Osteoblast (primary cell): ENCODE data around the gene LBH. TPM values are rescaled to one million over a fixed set of nuclear protein-coding genes. Genes with fewer than 3 reads are reported as not detected.

ENCODE experiments used
- DNase-seq: peaks from one replicate; pipeline ENCODE4 v3.0.0; 2011; ENCODE audit warnings: low spot score, mixed read lengths; ENCODE audit not compliant: insufficient read length; ENCODE audit errors: missing footprints
- H2AFZ ChIP-seq: 2 replicates; pipeline ENCODE4 v1.6.0; 2011; ENCODE audit warnings: mild to moderate bottlenecking, low read length
- H3K27ac ChIP-seq: 2 replicates; pipeline ENCODE4 v1.5.1; 2011; ENCODE audit warnings: mild to moderate bottlenecking, low read depth, low read length, moderate library complexity
- H3K27me3 ChIP-seq: 2 replicates; pipeline ENCODE4 v1.6.0; 2012; ENCODE audit warnings: mild to moderate bottlenecking, control low read depth, inconsistent platforms, low read length, moderate library complexity; ENCODE audit not compliant: insufficient read depth
- H3K36me3 ChIP-seq: 2 replicates; pipeline ENCODE4 v1.5.1; 2011; ENCODE audit warnings: mild to moderate bottlenecking, low read length, control low read depth, moderate library complexity; ENCODE audit not compliant: insufficient read depth
- H3K4me1 ChIP-seq: 2 replicates; pipeline ENCODE4 v1.5.1; 2011; ENCODE audit warnings: mild to moderate bottlenecking, low read length, control low read depth, moderate library complexity; ENCODE audit not compliant: insufficient read depth
- H3K4me2 ChIP-seq: 2 replicates; pipeline ENCODE4 v1.6.0; 2011; ENCODE audit warnings: mild to moderate bottlenecking, low read length; ENCODE audit not compliant: insufficient read depth
- H3K4me3 ChIP-seq: fragments of 200-600 bp; sonication (generic); 3 replicates; pipeline ENCODE4 v1.5.1; 2012; ENCODE audit warnings: mild to moderate bottlenecking, low read length, inconsistent platforms; ENCODE audit not compliant: insufficient read depth
- H3K79me2 ChIP-seq: 2 replicates; pipeline ENCODE4 v1.6.0; 2012; ENCODE audit warnings: mild to moderate bottlenecking, low read length, control low read depth, inconsistent platforms; ENCODE audit not compliant: insufficient read depth
- H3K9me3 ChIP-seq: 2 replicates; pipeline ENCODE4 v1.5.1; 2011; ENCODE audit warnings: low read depth, low read length, control low read depth
- H4K20me1 ChIP-seq: 2 replicates; pipeline ENCODE4 v1.6.0; 2012; ENCODE audit warnings: mild to moderate bottlenecking, low read length, control low read depth; ENCODE audit not compliant: insufficient read depth
- total RNA-seq: library from RNA; depleted of rRNA; stranded (reverse); fragments of >200 nt; gene quantifications from 2 replicates; pipeline ENCODE4 v1.2.3, GENCODE V29; 2012
- TF ChIP-seq, protein P1 (sequence below): IDR thresholded peaks from 2 replicates; pipeline ENCODE4 v1.5.1; 2011; ENCODE audit warnings: mild to moderate bottlenecking, low read depth, low read length, moderate library complexity; ENCODE audit errors: extremely low read depth

LBH gene
- total RNA-seq, 1 donor, result 270 TPM

GRCh38 chr2:30270166-30270565 is 38.8 kb downstream of the LBH start:
- Histone ChIP-seq H3K79me2 (no peaks in the 10 kb centered on the region), H3K27me3 (no peaks in the 10 kb centered on the region), H2AFZ (no peak overlapping the region), H4K20me1 (no peaks in the 10 kb centered on the region), H3K4me1 (peaks cover 34% of the 10 kb centered on the region), H3K27ac (no peak overlapping the region), H3K4me3 (no peak overlapping the region), H3K36me3 (no peaks in the 10 kb centered on the region), H3K9me3 (no peaks in the 10 kb centered on the region), H3K4me2 (no peak overlapping the region)
- TF ChIP-seq, protein P1, sequence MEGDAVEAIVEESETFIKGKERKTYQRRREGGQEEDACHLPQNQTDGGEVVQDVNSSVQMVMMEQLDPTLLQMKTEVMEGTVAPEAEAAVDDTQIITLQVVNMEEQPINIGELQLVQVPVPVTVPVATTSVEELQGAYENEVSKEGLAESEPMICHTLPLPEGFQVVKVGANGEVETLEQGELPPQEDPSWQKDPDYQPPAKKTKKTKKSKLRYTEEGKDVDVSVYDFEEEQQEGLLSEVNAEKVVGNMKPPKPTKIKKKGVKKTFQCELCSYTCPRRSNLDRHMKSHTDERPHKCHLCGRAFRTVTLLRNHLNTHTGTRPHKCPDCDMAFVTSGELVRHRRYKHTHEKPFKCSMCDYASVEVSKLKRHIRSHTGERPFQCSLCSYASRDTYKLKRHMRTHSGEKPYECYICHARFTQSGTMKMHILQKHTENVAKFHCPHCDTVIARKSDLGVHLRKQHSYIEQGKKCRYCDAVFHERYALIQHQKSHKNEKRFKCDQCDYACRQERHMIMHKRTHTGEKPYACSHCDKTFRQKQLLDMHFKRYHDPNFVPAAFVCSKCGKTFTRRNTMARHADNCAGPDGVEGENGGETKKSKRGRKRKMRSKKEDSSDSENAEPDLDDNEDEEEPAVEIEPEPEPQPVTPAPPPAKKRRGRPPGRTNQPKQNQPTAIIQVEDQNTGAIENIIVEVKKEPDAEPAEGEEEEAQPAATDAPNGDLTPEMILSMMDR, result no peak
- no peak for DNase-seq

DNA sequence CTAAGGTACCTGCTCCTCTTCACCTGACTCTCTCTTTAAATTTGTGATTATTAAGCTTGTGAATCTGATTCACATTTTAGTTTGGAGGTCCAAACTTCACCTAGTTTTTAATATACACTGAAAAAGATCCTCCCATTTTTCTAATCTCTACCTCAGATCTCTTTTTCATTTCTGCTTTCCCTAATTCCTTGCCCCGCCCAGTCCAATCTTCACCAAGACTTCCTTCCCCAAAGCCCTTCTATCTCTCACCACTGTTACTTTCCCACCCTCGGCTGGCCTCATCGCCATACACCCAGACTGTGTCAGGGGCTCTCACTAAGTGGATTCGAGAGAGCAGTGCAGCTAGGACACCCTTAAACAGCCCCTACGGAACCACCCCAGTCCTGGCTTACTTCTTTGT is 40.0 kb downstream of the LBH start:
- H3K4me1 ChIP-seq, result peaks cover 28% of the 10 kb centered on the region
- no peaks in the 10 kb centered on the region for H4K20me1 ChIP-seq
- no peaks in the 10 kb centered on the region for H3K27me3 ChIP-seq
- no peaks in the 10 kb centered on the region for H3K36me3 ChIP-seq
- no peak for DNase-seq
- no peak overlapping the region for H3K4me3 ChIP-seq
- H3K4me2 ChIP-seq, result no peak overlapping the region
- H3K9me3 ChIP-seq, result no peaks in the 10 kb centered on the region
- no peak overlapping the region for H2AFZ ChIP-seq
- no peak overlapping the region for H3K27ac ChIP-seq
- TF ChIP-seq, protein P1, result no peak
- H3K79me2 ChIP-seq, result no peaks in the 10 kb centered on the region

- Histone ChIP-seq H3K4me1 (peaks cover 25% of the 10 kb centered on the region), H3K9me3 (no peaks in the 10 kb centered on the region), H3K4me2 (no peak overlapping the region), H4K20me1 (no peaks in the 10 kb centered on the region), H3K36me3 (no peaks in the 10 kb centered on the region), H3K27me3 (no peaks in the 10 kb centered on the region), H3K4me3 (no peak overlapping the region), H3K27ac (no peak overlapping the region), H2AFZ (no peak overlapping the region), H3K79me2 (no peaks in the 10 kb centered on the region)
- TF ChIP-seq, protein P1, result no peak
- no peak for DNase-seq
Measured at GRCh38 chr2:30272286-30272685, 41.0 kb downstream of the LBH start.

GRCh38 chr2:30272761-30273573 is 41.6 kb downstream of the LBH start:
- H3K4me1 ChIP-seq, result peaks cover 25% of the 10 kb centered on the region
- TF ChIP-seq, protein P1, result no peak
- H4K20me1 ChIP-seq, result no peaks in the 10 kb centered on the region
- DNase-seq, result peak; percentile 56
- no peak overlapping the region for H2AFZ ChIP-seq
- H3K27me3 ChIP-seq, result no peaks in the 10 kb centered on the region
- H3K9me3 ChIP-seq, result no peaks in the 10 kb centered on the region
- peak overlapping the region; percentile 14 for H3K4me2 ChIP-seq
- H3K36me3 ChIP-seq, result no peaks in the 10 kb centered on the region
- no peaks in the 10 kb centered on the region for H3K79me2 ChIP-seq
- peak overlapping the region; percentile 2 for H3K27ac ChIP-seq
- no peak overlapping the region for H3K4me3 ChIP-seq
